MM.1S (cell line): Measurements from ENCODE around the gene RNF123.
A peak's percentile ranks its signal among the peaks of the same experiment; 100 is the strongest.

ENCODE experiments used
- DNase-seq: peaks from one replicate; pipeline ENCODE4 v3.0.0-alpha.2; 2015
- H2AFZ ChIP-seq: fragments of 300-600 bp; sonication (generic); 2 replicates; pipeline ENCODE4 v1.6.0; 2016; ENCODE audit warnings: antibody characterized with exemption, low read length
- H3F3A ChIP-seq: fragments of 300-600 bp; sonication (generic); 2 replicates; pipeline ENCODE4 v1.6.1; 2016; ENCODE audit warnings: mild to moderate bottlenecking, antibody characterized with exemption, low read length, moderate library complexity, mixed read lengths; ENCODE audit not compliant: insufficient read depth
- H3K27ac ChIP-seq: fragments of 300-600 bp; sonication (generic); 2 replicates; pipeline ENCODE4 v1.5.1; 2016; ENCODE audit warnings: mild to moderate bottlenecking, low read length
- H3K27me3 ChIP-seq: fragments of 300-600 bp; sonication (generic); replicated peaks from 2 replicates; pipeline ENCODE4 v1.6.0; 2016; ENCODE audit warnings: low read length; ENCODE audit not compliant: insufficient read depth
- H3K36me3 ChIP-seq: fragments of 300-600 bp; sonication (generic); replicated peaks from 2 replicates; pipeline ENCODE4 v1.6.1; 2016; ENCODE audit warnings: mild to moderate bottlenecking, low read length, mixed read lengths; ENCODE audit not compliant: insufficient read depth
- H3K4me1 ChIP-seq: fragments of 300-600 bp; sonication (generic); 2 replicates; pipeline ENCODE4 v1.6.1; 2016; ENCODE audit warnings: low read length, mixed read lengths
- H3K4me2 ChIP-seq: fragments of 300-600 bp; sonication (generic); 2 replicates; pipeline ENCODE4 v1.6.0; 2016; ENCODE audit warnings: low read depth, low read length
- H3K4me3 ChIP-seq: fragments of 300-600 bp; sonication (generic); 2 replicates; pipeline ENCODE4 v1.5.1; 2016; ENCODE audit warnings: low read length, mixed read lengths
- H3K79me2 ChIP-seq: fragments of 300-600 bp; sonication (generic); 2 replicates; pipeline ENCODE4 v1.6.1; 2016; ENCODE audit warnings: mixed run types, low read length, mixed read lengths
- H3K9ac ChIP-seq: fragments of 300-600 bp; sonication (generic); 2 replicates; pipeline ENCODE4 v1.6.1; 2016; ENCODE audit warnings: low read length, mixed read lengths
- H3K9me2 ChIP-seq: fragments of 300-600 bp; sonication (generic); replicated peaks from 2 replicates; pipeline ENCODE4 v1.6.1; 2016; ENCODE audit warnings: mild to moderate bottlenecking, low read length, mixed read lengths; ENCODE audit not compliant: insufficient read depth
- H3K9me3 ChIP-seq: fragments of 300-600 bp; sonication (generic); replicated peaks from 2 replicates; pipeline ENCODE4 v1.6.1; 2016; ENCODE audit warnings: mild to moderate bottlenecking, low read length, mixed read lengths; ENCODE audit not compliant: insufficient read depth
- H4K20me1 ChIP-seq: fragments of 300-600 bp; sonication (generic); 2 replicates; pipeline ENCODE4 v1.6.1; 2016; ENCODE audit warnings: mild to moderate bottlenecking, low read length, moderate library complexity, mixed read lengths; ENCODE audit not compliant: insufficient read depth
- CTCF ChIP-seq: fragments of 300-600 bp; sonication (generic); IDR thresholded peaks from 2 replicates; pipeline ENCODE4 v1.5.1; 2016; ENCODE audit warnings: antibody characterized with exemption, low read length, mixed read lengths
- EZH2 ChIP-seq: fragments of 300-600 bp; sonication (generic); optimal IDR thresholded peaks from 2 replicates; pipeline ENCODE3; 2017; ENCODE audit warnings: low read depth, mild to moderate bottlenecking, antibody characterized with exemption, low read length, mixed read lengths
- EZH2phosphoT487 ChIP-seq: fragments of 300-600 bp; sonication (generic); IDR thresholded peaks from 2 replicates; pipeline ENCODE4 v1.6.1; 2018; ENCODE audit warnings: antibody characterized with exemption, low read length

The RNF123 gene

GRCh38 chr3:49656541-49657112 lies 32.7 kb upstream of the RNF123 start:
- no peak for DNase-seq
- H3K9me3 ChIP-seq: no peaks in the 10 kb centered on the region
- peak; percentile 10; the same call in 1 of the 2 replicates for TF ChIP-seq CTCF
- no peak for TF ChIP-seq EZH2
- H3K9me2 ChIP-seq: no peaks in the 10 kb centered on the region
- no peak overlapping the region for H3K27ac ChIP-seq
- no peak overlapping the region for H3K4me3 ChIP-seq
- no peaks in the 10 kb centered on the region for H3K79me2 ChIP-seq
- peaks cover 22% of the 10 kb centered on the region for H3K27me3 ChIP-seq
- H3K4me1 ChIP-seq: peaks cover 13% of the 10 kb centered on the region
- no peaks in the 10 kb centered on the region for H3F3A ChIP-seq
- no peaks in the 10 kb centered on the region for H3K36me3 ChIP-seq
- H3K9ac ChIP-seq: no peak overlapping the region
- H3K4me2 ChIP-seq: no peak overlapping the region
- no peak overlapping the region for H2AFZ ChIP-seq
- no peaks in the 10 kb centered on the region for H4K20me1 ChIP-seq

DNA sequence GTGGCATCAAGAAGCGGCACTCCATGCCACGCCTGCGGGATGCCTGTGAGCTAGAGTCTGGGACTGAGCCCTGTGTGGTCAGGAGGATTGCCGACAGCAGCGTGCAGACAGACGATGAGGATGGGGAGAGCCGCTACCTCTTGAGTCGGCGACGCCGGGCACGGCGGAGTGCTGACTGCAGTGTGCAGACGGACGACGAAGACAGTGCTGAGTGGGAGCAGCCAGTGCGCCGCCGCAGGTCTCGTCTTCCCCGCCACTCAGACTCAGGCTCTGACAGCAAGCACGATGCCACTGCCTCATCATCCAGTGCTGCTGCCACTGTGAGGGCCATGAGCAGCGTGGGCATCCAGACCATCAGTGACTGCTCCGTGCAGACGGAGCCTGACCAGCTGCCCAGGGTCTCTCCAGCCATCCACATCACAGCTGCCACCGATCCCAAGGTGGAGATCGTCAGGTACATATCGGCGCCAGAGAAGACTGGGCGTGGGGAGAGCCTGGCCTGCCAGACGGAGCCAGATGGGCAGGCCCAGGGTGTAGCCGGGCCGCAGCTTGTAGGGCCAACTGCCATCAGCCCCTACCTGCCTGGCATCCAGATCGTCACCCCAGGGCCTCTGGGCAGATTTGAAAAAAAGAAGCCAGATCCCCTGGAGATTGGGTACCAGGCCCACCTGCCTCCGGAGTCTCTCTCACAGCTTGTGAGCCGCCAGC lies 32.0 kb upstream of the RNF123 start:
- H2AFZ ChIP-seq: no peak overlapping the region
- H4K20me1 ChIP-seq: no peaks in the 10 kb centered on the region
- no peaks in the 10 kb centered on the region for H3F3A ChIP-seq
- DNase-seq: no peak
- no peaks in the 10 kb centered on the region for H3K36me3 ChIP-seq
- H3K4me3 ChIP-seq: no peak overlapping the region
- H3K27me3 ChIP-seq: peaks cover 23% of the 10 kb centered on the region
- TF ChIP-seq EZH2: no peak
- TF ChIP-seq CTCF: no peak
- no peak for TF ChIP-seq EZH2phosphoT487
- H3K79me2 ChIP-seq: no peaks in the 10 kb centered on the region
- no peak overlapping the region for H3K27ac ChIP-seq
- no peak overlapping the region for H3K4me2 ChIP-seq
- no peaks in the 10 kb centered on the region for H3K9me2 ChIP-seq
- no peak overlapping the region for H3K9ac ChIP-seq
- no peaks in the 10 kb centered on the region for H3K9me3 ChIP-seq
- peaks cover 13% of the 10 kb centered on the region for H3K4me1 ChIP-seq

- Histone ChIP-seq H3K9ac (no peak overlapping the region), H3K27ac (no peak overlapping the region), H3K4me2 (no peak overlapping the region), H3K79me2 (no peaks in the 10 kb centered on the region), H3K4me3 (no peak overlapping the region), H4K20me1 (no peaks in the 10 kb centered on the region), H3K9me3 (no peaks in the 10 kb centered on the region), H2AFZ (no peak overlapping the region), H3K9me2 (no peaks in the 10 kb centered on the region), H3K36me3 (no peaks in the 10 kb centered on the region), H3K4me1 (peaks cover 13% of the 10 kb centered on the region), H3F3A (no peaks in the 10 kb centered on the region), H3K27me3 (peaks cover 25% of the 10 kb centered on the region)
- TF ChIP-seq CTCF: no peak
- no peak for TF ChIP-seq EZH2
- TF ChIP-seq EZH2phosphoT487: no peak
- DNase-seq: no peak
Observed at GRCh38 chr3:49658711-49659110, 30.6 kb upstream of the RNF123 start.
